CD1c-positive myeloid dendritic cell (primary cell): ENCODE measurements around the gene GPANK1.

ENCODE experiments used
- DNase-seq: peaks from one replicate; pipeline ENCODE4 v3.0.0-alpha.2; 2016; ENCODE audit errors: extremely low spot score

The GPANK1 gene

DNA sequence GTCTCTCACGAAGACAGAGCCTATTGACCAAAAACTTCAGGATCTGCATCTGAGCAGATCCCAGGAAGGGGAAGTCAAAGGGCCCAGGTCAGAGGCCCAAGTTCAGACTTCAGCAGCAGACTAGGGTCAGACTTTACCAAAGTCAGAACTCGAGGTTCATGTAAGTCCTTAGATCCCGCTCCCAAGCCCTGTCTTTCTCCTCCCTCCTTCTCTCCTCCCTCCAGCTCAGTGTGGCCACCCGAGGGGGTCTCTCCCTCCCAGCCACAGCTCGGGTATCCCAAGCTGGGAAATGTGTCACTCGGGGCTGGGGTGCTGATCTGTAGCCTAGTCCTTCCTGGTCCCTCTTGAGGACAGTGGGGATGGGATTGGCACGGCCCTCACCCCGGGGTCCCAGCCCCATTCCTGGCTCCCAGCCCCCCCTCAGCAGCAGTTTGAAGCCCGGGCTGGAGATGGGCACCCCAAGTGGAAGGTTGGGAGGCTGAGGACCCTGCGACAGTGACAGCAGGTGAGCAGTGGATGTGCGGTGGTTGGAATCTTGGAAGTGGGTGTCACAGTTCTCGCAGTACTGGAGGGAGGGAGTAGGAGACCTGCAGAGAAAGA is 2.6 kb downstream of the GPANK1 start:
- DNase-seq = peak; percentile 61

DNA sequence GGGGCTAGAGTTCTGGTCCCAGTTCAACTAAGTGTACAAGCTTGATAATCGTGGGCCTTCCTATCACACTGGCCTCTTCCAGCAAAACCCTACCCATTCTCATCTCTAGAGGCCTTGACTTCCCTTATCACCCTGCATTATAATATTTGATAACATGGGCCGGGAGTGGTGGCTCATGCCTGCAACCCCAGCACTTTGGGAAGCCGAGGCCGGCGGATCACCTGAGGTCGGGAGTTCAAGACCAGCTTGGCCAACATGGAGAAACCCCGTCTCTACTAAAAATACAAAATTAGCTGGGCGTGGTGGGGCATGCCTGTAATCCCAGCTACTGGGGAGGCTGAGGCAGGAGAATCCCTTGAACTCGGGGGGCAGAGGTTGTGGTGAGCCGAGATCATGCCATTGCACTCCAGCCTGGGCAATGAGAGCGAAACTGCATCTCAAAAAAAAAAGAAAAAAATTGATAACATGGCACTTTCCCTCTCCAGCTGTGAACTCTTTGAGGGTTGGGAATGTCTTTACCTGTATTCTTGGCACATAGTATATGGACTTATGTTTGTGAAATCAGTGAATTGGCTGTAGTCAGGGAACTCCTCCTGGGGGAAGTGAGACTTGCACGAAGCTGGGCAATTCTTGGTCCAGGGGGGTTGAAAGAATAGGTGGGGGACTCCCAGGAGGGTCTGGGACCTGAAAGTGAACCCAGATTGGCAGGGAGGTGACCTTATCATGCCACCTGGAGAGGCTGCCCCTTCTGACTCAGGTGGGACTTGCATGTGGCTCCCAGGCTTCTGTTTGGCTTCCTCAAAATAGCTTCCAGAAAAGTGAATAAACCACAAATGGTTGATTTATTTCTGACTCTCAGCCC is 3.3 kb downstream of the GPANK1 start:
- no peak for DNase-seq

DNA sequence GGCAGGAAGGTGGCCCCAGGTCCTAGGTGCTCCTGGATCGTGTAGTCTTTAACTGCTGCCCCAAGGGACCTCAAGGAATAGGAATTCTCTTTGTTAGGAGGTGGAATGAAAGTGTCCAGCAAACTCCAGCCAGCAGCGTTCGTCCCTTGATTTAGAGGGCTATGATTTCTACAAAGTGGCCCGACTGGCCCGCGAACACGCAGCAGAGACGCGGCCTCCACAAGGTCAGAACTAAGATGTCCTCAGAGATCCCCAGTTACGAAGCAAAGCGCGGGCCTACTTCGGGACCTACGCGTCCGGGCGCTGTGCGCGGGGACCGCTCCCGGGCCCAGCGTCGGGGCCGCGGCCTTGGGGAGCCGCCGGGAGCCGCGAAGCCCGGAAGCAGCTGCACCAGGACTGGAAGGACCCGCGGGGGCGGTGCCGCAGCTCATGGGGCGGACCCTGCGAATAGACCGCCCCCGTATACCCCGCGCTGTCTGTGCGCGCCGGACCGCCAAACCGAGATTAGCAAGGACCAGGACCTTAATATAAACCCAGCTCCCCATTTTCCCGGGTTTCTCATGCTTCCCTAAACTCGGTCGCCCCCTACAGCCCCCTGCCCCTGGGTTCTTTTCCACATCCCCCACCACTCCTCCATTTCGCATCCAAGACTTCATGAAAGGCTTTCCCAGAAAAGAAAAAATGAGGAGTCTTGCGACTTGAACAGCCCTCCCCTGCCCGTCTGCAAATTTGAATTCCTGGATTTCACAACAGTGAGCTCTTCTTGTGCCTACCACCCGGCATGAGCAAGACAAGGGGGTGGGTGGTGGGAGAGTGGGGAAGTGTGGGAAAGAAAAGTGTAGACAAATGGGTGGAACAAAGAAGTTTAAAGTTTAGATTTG is 4.2 kb downstream of the GPANK1 start, which contains the start of gene C6orf47:
Gene C6orf47, minus strand, starts transcription at position 398 of the 881 bp plus-strand sequence. CDS start 831 bp downstream, outside the sequence.
- peak; percentile 79 for DNase-seq

- peak; percentile 35 for DNase-seq
Measured at GRCh38 chr6:31659649-31660380, 5.0 kb downstream of the GPANK1 start.

DNA sequence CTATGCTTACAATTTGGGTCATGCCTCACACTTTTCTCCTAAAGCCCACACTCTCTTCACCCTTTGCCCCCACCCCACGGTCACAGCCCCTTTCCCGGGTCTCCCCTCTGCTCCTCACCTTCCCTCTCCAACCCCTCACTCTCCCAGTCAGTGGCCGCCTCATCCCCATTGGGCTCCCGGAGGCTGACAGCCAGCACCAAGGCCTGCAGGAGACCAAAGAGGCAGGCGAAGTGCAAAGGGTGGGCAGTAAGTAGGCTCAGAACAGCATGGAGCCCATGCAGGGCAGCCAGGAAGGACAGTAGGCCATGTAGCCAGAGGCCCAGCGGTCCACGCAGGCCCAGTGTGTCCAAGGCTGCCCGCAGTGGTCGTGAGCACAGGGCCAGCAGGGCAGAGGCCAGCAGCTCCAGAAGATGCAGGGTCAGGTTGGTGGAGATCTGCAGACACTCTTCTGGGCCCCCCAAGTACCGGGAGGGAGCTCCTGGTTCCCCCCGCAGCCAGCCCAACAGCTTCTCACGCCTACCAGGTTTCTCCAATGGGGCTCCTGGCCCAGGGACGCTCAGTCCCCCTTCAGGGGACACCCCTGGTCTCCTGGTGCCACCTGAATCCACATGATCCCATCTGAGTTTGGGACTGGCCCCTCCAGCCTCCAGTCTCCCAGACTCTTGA is 5.7 kb downstream of the GPANK1 start:
- no peak for DNase-seq

- no peak for DNase-seq
Measured at GRCh38 chr6:31658158-31658688, 6.6 kb downstream of the GPANK1 start.

DNA sequence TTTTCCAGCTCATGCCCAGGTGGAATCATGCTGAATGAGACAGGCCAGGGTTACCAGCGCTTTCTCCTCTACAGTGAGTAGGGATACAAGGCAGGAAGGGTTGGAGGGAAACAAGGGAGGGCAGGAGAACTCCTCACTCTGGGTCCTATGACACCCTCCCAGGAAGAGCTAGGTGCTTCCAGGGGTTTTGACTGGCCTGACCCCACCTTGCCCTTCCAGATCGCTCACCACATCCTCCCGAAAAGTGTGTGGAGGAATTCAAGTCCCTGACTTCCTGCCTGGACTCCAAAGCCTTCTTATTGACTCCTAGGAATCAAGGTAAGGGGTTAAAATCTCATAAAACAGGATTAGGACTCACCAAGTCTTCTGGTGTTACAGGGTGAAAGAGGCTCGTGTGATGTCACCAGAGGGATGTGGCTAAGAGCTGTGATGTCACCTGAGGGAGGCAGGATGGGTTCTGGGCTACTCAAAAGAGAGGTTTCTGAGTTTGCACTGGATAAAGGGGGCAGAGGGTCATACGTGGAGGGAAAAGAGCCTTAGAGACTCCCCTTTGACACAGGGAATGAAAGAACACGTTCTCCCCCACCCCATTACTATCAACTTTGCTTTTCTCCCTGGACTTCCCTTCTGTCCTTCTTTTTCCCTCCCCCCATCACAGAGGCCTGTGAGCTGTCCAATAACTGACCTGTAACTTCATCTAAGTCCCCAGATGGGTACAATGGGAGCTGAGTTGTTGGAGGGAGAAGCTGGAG is 7.2 kb downstream of the GPANK1 start:
- DNase-seq = no peak

- no peak for DNase-seq
Measured at GRCh38 chr6:31655349-31656237, 9.2 kb downstream of the GPANK1 start, which contains the start of gene APOM. Gene APOM (plus strand): TSS chr6:31655894. CDS start chr6:31655967, 73 bp downstream.

DNA sequence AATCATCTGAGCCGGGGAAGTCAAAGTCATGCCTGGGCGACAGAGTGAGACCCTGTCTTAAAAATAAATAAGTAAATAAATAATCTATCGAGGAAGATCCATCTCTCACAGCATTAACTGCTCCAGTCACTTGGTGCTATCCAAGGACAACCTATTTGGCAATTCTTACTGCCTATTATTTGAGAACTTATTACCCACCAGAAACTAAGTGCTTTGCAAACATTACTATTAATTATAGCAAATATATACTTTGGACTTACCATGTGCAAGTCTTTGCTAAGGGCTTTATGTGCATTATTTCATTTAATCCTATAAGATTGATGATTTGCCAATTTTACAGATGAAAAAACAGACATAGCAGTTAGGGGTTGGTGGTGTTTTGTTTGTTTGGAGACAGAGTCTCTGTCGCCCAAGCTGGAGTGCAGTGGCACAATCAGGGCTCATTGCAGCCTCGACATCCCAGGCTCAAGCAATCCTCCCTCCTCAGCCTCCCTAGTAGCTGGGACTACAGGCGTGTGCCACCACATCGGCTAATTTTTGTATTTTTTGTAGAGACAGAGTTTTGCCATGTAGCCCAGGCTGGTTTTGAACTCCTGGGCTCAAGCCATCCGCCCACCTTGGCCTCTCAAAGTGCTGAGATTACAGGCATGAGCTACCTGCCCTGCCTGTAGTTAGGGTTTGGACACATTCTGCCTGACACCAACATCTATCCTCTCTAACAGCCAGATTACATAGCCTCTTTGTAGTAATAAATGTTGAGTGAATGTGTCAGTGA is 10.0 kb downstream of the GPANK1 start:
- DNase-seq = no peak

GRCh38 chr6:31652925-31653724 is 11.7 kb downstream of the GPANK1 start:
- DNase-seq = peak; percentile 97

- DNase-seq = peak; percentile 90
Measured at GRCh38 chr6:31651602-31652191, 13.1 kb downstream of the GPANK1 start.

- no peak for DNase-seq
Measured at GRCh38 chr6:31645325-31645724, 19.5 kb downstream of the GPANK1 start.

GRCh38 chr6:31643818-31644454 is 20.9 kb downstream of the GPANK1 start:
- DNase-seq = no peak

- no peak for DNase-seq
Measured at GRCh38 chr6:31642798-31643570, 21.8 kb downstream of the GPANK1 start.

DNA sequence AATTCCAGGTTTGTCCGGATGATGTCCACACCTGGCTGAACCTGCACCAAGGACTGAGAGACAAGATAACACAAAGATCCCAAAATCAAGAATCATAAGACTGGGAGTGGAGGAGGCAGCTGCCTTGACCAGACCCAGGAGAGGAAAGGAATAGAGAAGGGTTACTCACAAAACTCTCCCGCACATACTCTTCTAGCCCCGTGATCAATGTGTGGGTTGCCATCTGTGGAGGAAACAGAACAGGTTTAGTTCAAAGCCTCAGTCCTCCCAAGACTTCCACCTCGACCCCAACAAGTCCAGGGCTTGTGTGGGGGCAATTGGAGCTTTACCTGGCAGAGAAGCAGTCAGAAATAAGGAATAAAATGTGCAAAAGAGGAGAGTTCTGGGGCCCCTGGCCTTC is 23.4 kb downstream of the GPANK1 start:
- DNase-seq = no peak
